GM12878 (cell line): Measurements from ENCODE around the gene IL17RE. TPM values are rescaled to one million over a fixed set of nuclear protein-coding genes. Genes with fewer than 3 reads are reported as not detected.
"Not testable (repeated sequence)": the region's sequence is repeated elsewhere in the genome, so short reads cannot be mapped to it uniquely, and the experiment has no call there.

Source experiments
- ATAC-seq: fragments of 200-7000 bp; cut with Tn5 transposase; 3 replicates; pipeline ENCODE4 v1.9.1; 2020; ENCODE audit warnings: mild to moderate bottlenecking, moderate library complexity
- BruUV-seq: library from RNA; stranded (reverse); fragments of 400-500 nt; replicated peaks from 2 replicates; lab custom pipeline; 2021; lab: Mats Ljungman, UMichigan
- CTCF ChIA-PET: fragments of 300-600 bp; sonication (Branson Sonifier 250); formaldehyde crosslinking; extraction: SDS; loops from one replicate; lab custom pipeline; 2021; ENCODE audit warnings: inconsistent platforms; lab: Yijun Ruan, JAX
- POLR2A ChIA-PET: fragments of 350-600 bp; formaldehyde crosslinking; extraction: SDS; loops from one replicate; lab custom pipeline; 2021; ENCODE audit warnings: inconsistent platforms; lab: Charles Lee
- RAD21 ChIA-PET: fragments of 300-600 bp; sonication (Branson Sonifier 250); formaldehyde crosslinking; loops from one replicate; lab custom pipeline; 2023; ENCODE audit warnings: antibody characterized with exemption; ENCODE audit not compliant: unreplicated experiment; lab: Charles Lee
- SMC1A ChIA-PET: fragments of 300-600 bp; sonication (Branson Sonifier 250); formaldehyde crosslinking; loops from one replicate; lab custom pipeline; 2023; ENCODE audit not compliant: unreplicated experiment, uncharacterized antibody; lab: Charles Lee
- DNase-seq: peaks from one replicate; pipeline ENCODE4 v3.0.0-alpha.2; 2011; ENCODE audit warnings: low read depth, low spot score
- FAIRE-seq: peaks from 3 replicates; lab custom pipeline; 2011; peaks lifted over from hg19 to GRCh38; lab: Jason Lieb, UNC
- H2AFZ ChIP-seq: 2 replicates; pipeline ENCODE4 v1.6.0; 2011; ENCODE audit warnings: low read depth, low read length, control low read depth; ENCODE audit not compliant: control insufficient read depth
- H3K27ac ChIP-seq: 2 replicates; pipeline ENCODE4 v1.5.1; 2011; ENCODE audit warnings: control low read depth; ENCODE audit not compliant: control insufficient read depth, insufficient read depth
- H3K27me3 ChIP-seq, 2 experiments: replicated peaks in 1 of 2; 2 replicates each; pipeline versions ENCODE4 v1.6.0 to v1.6.1; 2011; ENCODE audit warnings: low read length in 1 of 2; ENCODE audit not compliant: control insufficient read depth in 2 of 2, insufficient read depth in 2 of 2
- H3K36me3 ChIP-seq, 2 experiments: 2 replicates each; pipeline ENCODE4 v1.5.1; 2011; ENCODE audit warnings: low read length in 1 of 2; ENCODE audit not compliant: control insufficient read depth in 2 of 2, insufficient read depth in 2 of 2
- H3K4me1 ChIP-seq: 2 replicates; pipeline ENCODE4 v1.6.1; 2011; ENCODE audit warnings: mild to moderate bottlenecking, low read length, moderate library complexity, mixed read lengths; ENCODE audit not compliant: control insufficient read depth, insufficient read depth
- H3K4me2 ChIP-seq: 2 replicates; pipeline ENCODE4 v1.6.0; 2011; ENCODE audit warnings: control low read depth; ENCODE audit not compliant: control insufficient read depth, insufficient read depth
- H3K4me3 ChIP-seq: fragments of 200-600 bp; sonication (generic); 2 replicates; pipeline ENCODE4 v1.5.1; 2016
- H3K79me2 ChIP-seq: 2 replicates; pipeline ENCODE4 v1.6.0; 2011; ENCODE audit warnings: low read length; ENCODE audit not compliant: control insufficient read depth, insufficient read depth
- H3K9ac ChIP-seq: 2 replicates; pipeline ENCODE4 v1.8.0; 2011; ENCODE audit warnings: low read length, control low read depth, mixed read lengths; ENCODE audit not compliant: control insufficient read depth, insufficient read depth
- H3K9me3 ChIP-seq: replicated peaks from 3 replicates; pipeline ENCODE4 v1.5.1; 2011; ENCODE audit warnings: mild to moderate bottlenecking, low read length; ENCODE audit not compliant: control insufficient read depth, insufficient read depth
- H4K20me1 ChIP-seq: 2 replicates; pipeline ENCODE4 v1.6.0; 2011; ENCODE audit not compliant: control insufficient read depth, insufficient read depth
- ATF7 ChIP-seq: fragments of 450-650 bp; IDR thresholded peaks from 2 replicates; pipeline ENCODE4 v1.6.1; 2016; ENCODE audit warnings: low read depth, mild to moderate bottlenecking
- FOXM1 ChIP-seq: IDR thresholded peaks from 2 replicates; pipeline ENCODE4 v1.6.1; 2012; ENCODE audit warnings: low read depth, mild to moderate bottlenecking, inconsistent platforms, low read length, moderate library complexity
- KDM1A ChIP-seq: fragments of 200-600 bp; sonication (generic); IDR thresholded peaks from 2 replicates; pipeline ENCODE4 v1.6.1; 2016; ENCODE audit warnings: borderline replicate concordance
- MYB ChIP-seq: fragments of 150-350 bp; IDR thresholded peaks from 2 replicates; pipeline ENCODE4 v1.6.1; 2014; ENCODE audit warnings: mild to moderate bottlenecking, low read depth, low read length, borderline replicate concordance
- NBN ChIP-seq: fragments of 450-650 bp; IDR thresholded peaks from 2 replicates; pipeline ENCODE4 v1.6.1; 2016
- RAD21 ChIP-seq: IDR thresholded peaks from 2 replicates; pipeline ENCODE4 v1.6.1; 2011; ENCODE audit warnings: mild to moderate bottlenecking, low read depth, low read length, moderate library complexity; ENCODE audit not compliant: insufficient read depth
- RELA ChIP-seq: fragments of 450-650 bp; IDR thresholded peaks from 2 replicates; pipeline ENCODE4 v1.8.0; 2014; ENCODE audit warnings: borderline replicate concordance; ENCODE audit not compliant: partially characterized antibody
- RFX5 ChIP-seq: IDR thresholded peaks from 2 replicates; pipeline ENCODE4 v1.6.1; 2011; ENCODE audit warnings: low read depth, low read length, improper control_type of control experiment
- SREBF1 ChIP-seq: IDR thresholded peaks from 2 replicates; pipeline ENCODE4 v1.6.1; 2012; ENCODE audit warnings: mild to moderate bottlenecking, low read length
- TARDBP ChIP-seq: IDR thresholded peaks from 2 replicates; pipeline ENCODE4 v1.6.1; 2016; ENCODE audit warnings: borderline replicate concordance
- TCF7 ChIP-seq: IDR thresholded peaks from 2 replicates; pipeline ENCODE4 v1.6.1; 2014; ENCODE audit warnings: antibody characterized with exemption, borderline replicate concordance
- WRNIP1 ChIP-seq: IDR thresholded peaks from 2 replicates; pipeline ENCODE4 v1.6.1; 2011; ENCODE audit warnings: low read depth, low read length, improper control_type of control experiment, borderline replicate concordance
- ZSCAN29 ChIP-seq: fragments of 450-650 bp; IDR thresholded peaks from 2 replicates; pipeline ENCODE4 v1.6.1; 2017; ENCODE audit warnings: mild to moderate bottlenecking, moderate library complexity
- WGBS: methylation state at CpG from one replicate; pipeline ENCODE4 v1.1.6; 2016; ENCODE audit warnings: low lambda C conversion rate; ENCODE audit not compliant: insufficient replicate concordance, insufficient coverage; ENCODE audit errors: missing lambda C conversion rate; 5-methylcytosine and 5-hydroxymethylcytosine counted together
- in situ Hi-C: fragments of 300-500 bp; cut with MboI; formaldehyde crosslinking; loops from 9 replicates; pipeline ENCODE4 v1.14.3; 2018; ENCODE audit warnings: mixed read lengths
- intact Hi-C: fragments of 100-400 bp; cut with micrococcal nuclease; formaldehyde crosslinking; loops from one replicate; pipeline ENCODE4 v1.14.2; 2022; ENCODE audit not compliant: unreplicated experiment
- polyA plus RNA-seq, 11 experiments: library from polyadenylated mRNA; depleted of rRNA in 4 of 11; unstranded in 6 of 11; stranded (reverse) in 5 of 11; fragments of >200 nt; fragmentation: Nextera tagmentation in 4 of 11; fragmentation: Illumina TruSeq in 1 of 11; extraction: Ambion mirVana in 4 of 11; extraction: Trizol in 1 of 11; gene quantifications; 1 replicate in 1 of 11; 2 replicates in 10 of 11; pipeline versions ENCODE4 v1.2.1 to v1.2.3, GENCODE V29; 2011 to 2016; ENCODE audit warnings: inconsistent platforms in 2 of 11, missing spikeins in 2 of 11, low read depth in 1 of 11
- total RNA-seq, 4 experiments: library from RNA; depleted of rRNA in 3 of 4; stranded (reverse); fragments of >200 nt in 3 of 4; fragmentation: Illumina TruSeq in 1 of 4; extraction: Trizol in 1 of 4; gene quantifications; 2 replicates each; pipeline versions ENCODE4 v1.2.1 to v1.2.3, GENCODE V29; 2013 to 2021
- TF ChIP-seq, protein P1 (sequence below): IDR thresholded peaks from 2 replicates; pipeline ENCODE4 v1.6.1; 2012; ENCODE audit warnings: low read depth, low read length, improper control_type of control experiment
- TF ChIP-seq, protein P2 (sequence below): fragments of 450-650 bp; formaldehyde crosslinking; IDR thresholded peaks from 2 replicates; pipeline ENCODE4 v1.4.0; 2022; ENCODE audit warnings: mild to moderate bottlenecking, moderate library complexity

The IL17RE gene
- total and polyA plus RNA-seq, 10 of the 15 experiments (the other 5 are each of a cell fraction or from before 2014, with no cell fraction given) = 0.04 to 0.51 (median 0.12) TPM; not detected in 2

- intact Hi-C loops (no loop called here), in situ Hi-C loops (no loop called here)
- TF ChIP-seq RFX5 (no peak), ZSCAN29 (no peak), RELA (no peak), SREBF1 (no peak), NBN (no peak), ATF7 (no peak), MYB (no peak), FOXM1 (no peak), TCF7 (no peak), RAD21 (no peak), WRNIP1 (no peak), TARDBP (no peak), KDM1A (no peak)
- TF ChIP-seq, protein P1, sequence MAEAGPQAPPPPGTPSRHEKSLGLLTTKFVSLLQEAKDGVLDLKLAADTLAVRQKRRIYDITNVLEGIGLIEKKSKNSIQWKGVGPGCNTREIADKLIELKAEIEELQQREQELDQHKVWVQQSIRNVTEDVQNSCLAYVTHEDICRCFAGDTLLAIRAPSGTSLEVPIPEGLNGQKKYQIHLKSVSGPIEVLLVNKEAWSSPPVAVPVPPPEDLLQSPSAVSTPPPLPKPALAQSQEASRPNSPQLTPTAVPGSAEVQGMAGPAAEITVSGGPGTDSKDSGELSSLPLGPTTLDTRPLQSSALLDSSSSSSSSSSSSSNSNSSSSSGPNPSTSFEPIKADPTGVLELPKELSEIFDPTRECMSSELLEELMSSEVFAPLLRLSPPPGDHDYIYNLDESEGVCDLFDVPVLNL = no peak
- TF ChIP-seq, protein P2, sequence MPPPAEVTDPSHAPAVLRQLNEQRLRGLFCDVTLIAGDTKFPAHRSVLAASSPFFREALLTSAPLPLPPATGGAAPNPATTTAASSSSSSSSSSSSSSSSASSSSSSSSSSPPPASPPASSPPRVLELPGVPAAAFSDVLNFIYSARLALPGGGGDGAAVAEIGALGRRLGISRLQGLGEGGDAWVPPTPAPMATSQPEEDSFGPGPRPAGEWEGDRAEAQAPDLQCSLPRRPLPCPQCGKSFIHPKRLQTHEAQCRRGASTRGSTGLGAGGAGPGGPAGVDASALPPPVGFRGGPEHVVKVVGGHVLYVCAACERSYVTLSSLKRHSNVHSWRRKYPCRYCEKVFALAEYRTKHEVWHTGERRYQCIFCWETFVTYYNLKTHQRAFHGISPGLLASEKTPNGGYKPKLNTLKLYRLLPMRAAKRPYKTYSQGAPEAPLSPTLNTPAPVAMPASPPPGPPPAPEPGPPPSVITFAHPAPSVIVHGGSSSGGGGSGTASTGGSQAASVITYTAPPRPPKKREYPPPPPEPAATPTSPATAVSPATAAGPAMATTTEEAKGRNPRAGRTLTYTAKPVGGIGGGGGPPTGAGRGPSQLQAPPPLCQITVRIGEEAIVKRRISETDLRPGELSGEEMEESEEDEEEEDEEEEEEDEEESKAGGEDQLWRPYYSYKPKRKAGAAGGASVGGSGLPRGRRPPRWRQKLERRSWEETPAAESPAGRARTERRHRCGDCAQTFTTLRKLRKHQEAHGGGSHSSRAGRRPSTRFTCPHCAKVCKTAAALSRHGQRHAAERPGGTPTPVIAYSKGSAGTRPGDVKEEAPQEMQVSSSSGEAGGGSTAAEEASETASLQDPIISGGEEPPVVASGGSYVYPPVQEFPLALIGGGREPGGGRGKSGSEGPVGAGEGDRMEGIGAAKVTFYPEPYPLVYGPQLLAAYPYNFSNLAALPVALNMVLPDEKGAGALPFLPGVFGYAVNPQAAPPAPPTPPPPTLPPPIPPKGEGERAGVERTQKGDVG = no peak
- Histone ChIP-seq H3K36me3 (no peaks in the 10 kb centered on the region), H2AFZ (no peak overlapping the region), H3K79me2 (no peaks in the 10 kb centered on the region), H3K27ac (no peak overlapping the region), H4K20me1 (no peaks in the 10 kb centered on the region), H3K27me3 (no peaks in the 10 kb centered on the region), H3K4me3 (no peak overlapping the region), H3K9me3 (no peaks in the 10 kb centered on the region), H3K9ac (no peak overlapping the region), H3K4me1 (peaks cover 5% of the 10 kb centered on the region), H3K4me2 (no peak overlapping the region)
- FAIRE-seq (no peak), DNase-seq (no peak), ATAC-seq (no peak)
- ChIA-PET SMC1A (no interaction called here), RAD21 (no interaction called here), CTCF (interaction anchor here (1.1 kb wide), 1 partner anchor 56 kb away, joined by 3 read pairs; no protein-coding TSS in a partner anchor), POLR2A (interaction anchor here (1.8 kb wide), 1 partner anchor 15 kb away, joined by 4 read pairs; the partner anchor contains the start of gene JAGN1)
- BruUV-seq = no TSS peak
These were observed 27.2 kb upstream of the IL17RE start for GRCh38 chr3:9875448-9875847.

- FAIRE-seq, BruUV-seq, RAD21 ChIA-PET: not testable (repeated sequence)
These were observed 26.4 kb upstream of the IL17RE start for GRCh38 chr3:9876255-9876654.

More at GRCh38 chr3:9876255-9876654, 26.4 kb upstream of the IL17RE start:
- H3K27ac ChIP-seq, H4K20me1 ChIP-seq, H3K4me2 ChIP-seq, H3K4me1 ChIP-seq, H2AFZ ChIP-seq, in situ Hi-C loops, H3K9me3 ChIP-seq, H3K79me2 ChIP-seq, H3K4me3 ChIP-seq, H3K27me3 ChIP-seq, intact Hi-C loops, DNase-seq, H3K36me3 ChIP-seq, H3K9ac ChIP-seq, SMC1A ChIA-PET, ATAC-seq: not testable (repeated sequence)
- CTCF ChIA-PET = interaction anchor here (0.6 kb wide), 1 partner anchor 54 kb away, joined by 3 read pairs; no protein-coding TSS in a partner anchor
- POLR2A ChIA-PET = interaction anchor here (0.5 to 1.8 kb wide), 3 partner anchors 14 to 153 kb away, joined by 3 to 4 read pairs (median 3); partner anchors contain the start of gene JAGN1
- 36% methylated on average over 4 of the region's 4 CpGs for WGBS
